HL-60 (cell line): Measurements from ENCODE around the gene WDR37.
"Not testable (repeated sequence)": the region's sequence is repeated elsewhere in the genome, so short reads cannot be mapped to it uniquely, and the experiment has no call there.

Source experiments
- DNase-seq, 2 experiments: peaks; one replicate each; pipeline ENCODE4 v3.0.0-alpha.2; 2010 to 2020; ENCODE audit warnings: low read depth in 1 of 2, low spot score in 1 of 2
- H3K27ac ChIP-seq: fragments of 250-450 bp; sonication (Bioruptor Pico); replicated peaks from 2 replicates; pipeline ENCODE4 v1.5.1; 2020; ENCODE audit warnings: mild to moderate bottlenecking, moderate library complexity
- H3K27me3 ChIP-seq: fragments of 250-450 bp; sonication (Bioruptor Pico); 2 replicates; pipeline ENCODE4 v1.5.1; 2021; ENCODE audit warnings: mild to moderate bottlenecking, moderate library complexity; ENCODE audit not compliant: insufficient read depth, poor library complexity, severe bottlenecking
- H3K4me3 ChIP-seq: replicated peaks from 2 replicates; pipeline ENCODE4 v1.5.1; 2011; ENCODE audit warnings: mild to moderate bottlenecking, control low read depth, low read length; ENCODE audit not compliant: insufficient read depth
- CTCF ChIP-seq: IDR thresholded peaks from one replicate; pipeline ENCODE4 v1.5.1; 2011; ENCODE audit warnings: low read length, control low read depth, inconsistent platforms; ENCODE audit not compliant: insufficient read depth
- GABPA ChIP-seq: IDR thresholded peaks from 2 replicates; pipeline ENCODE4 v1.6.1; 2012; ENCODE audit warnings: low read depth
- POLR2AphosphoS5 ChIP-seq: IDR thresholded peaks from 2 replicates; pipeline ENCODE4 v1.6.1; 2012; ENCODE audit warnings: low read depth
- REST ChIP-seq: IDR thresholded peaks from 2 replicates; pipeline ENCODE4 v1.6.1; 2012; ENCODE audit warnings: low read depth; ENCODE audit not compliant: insufficient replicate concordance
- SPI1 ChIP-seq: IDR thresholded peaks from 2 replicates; pipeline ENCODE4 v1.6.1; 2012; ENCODE audit warnings: low read depth, mild to moderate bottlenecking, borderline replicate concordance

WDR37 gene

GRCh38 chr10:1156921-1157614 lies 100.9 kb downstream of the WDR37 start:
- TF ChIP-seq GABPA (no peak), POLR2AphosphoS5 (no peak), REST (no peak), SPI1 (no peak)
- no peak overlapping the region for H3K4me3 ChIP-seq
- H3K27me3 ChIP-seq, result no peaks in the 10 kb centered on the region
- no peak for DNase-seq
- no peak overlapping the region for H3K27ac ChIP-seq

GRCh38 chr10:1157615-1157933 lies 101.4 kb downstream of the WDR37 start:
- Histone ChIP-seq H3K4me3 (no peak overlapping the region), H3K27ac (no peak overlapping the region), H3K27me3 (no peaks in the 10 kb centered on the region)
- DNase-seq, result no peak
- TF ChIP-seq REST (no peak), POLR2AphosphoS5 (no peak), SPI1 (no peak), GABPA (no peak), CTCF (no peak)

GRCh38 chr10:1158066-1158465 lies 101.9 kb downstream of the WDR37 start:
- Histone ChIP-seq H3K27ac (no peak overlapping the region), H3K27me3 (no peaks in the 10 kb centered on the region), H3K4me3 (no peak overlapping the region)
- no peak for DNase-seq
- TF ChIP-seq POLR2AphosphoS5 (no peak), CTCF (no peak), GABPA (no peak), REST (no peak)

- H3K27me3 ChIP-seq, H3K27ac ChIP-seq, H3K4me3 ChIP-seq, DNase-seq: not testable (repeated sequence)
Measured at GRCh38 chr10:1158536-1158935, 102.4 kb downstream of the WDR37 start.
